ENCODE measurements around the gene FAAP20.

The FAAP20 gene

GRCh38 chr1:2194319-2194897 is at the start of gene FAAP20:
Gene FAAP20 (minus strand): TSS chr1:2194772. CDS start chr1:2194749, 23 bp downstream.
- DNase-seq, result peak; percentile 67

DNA sequence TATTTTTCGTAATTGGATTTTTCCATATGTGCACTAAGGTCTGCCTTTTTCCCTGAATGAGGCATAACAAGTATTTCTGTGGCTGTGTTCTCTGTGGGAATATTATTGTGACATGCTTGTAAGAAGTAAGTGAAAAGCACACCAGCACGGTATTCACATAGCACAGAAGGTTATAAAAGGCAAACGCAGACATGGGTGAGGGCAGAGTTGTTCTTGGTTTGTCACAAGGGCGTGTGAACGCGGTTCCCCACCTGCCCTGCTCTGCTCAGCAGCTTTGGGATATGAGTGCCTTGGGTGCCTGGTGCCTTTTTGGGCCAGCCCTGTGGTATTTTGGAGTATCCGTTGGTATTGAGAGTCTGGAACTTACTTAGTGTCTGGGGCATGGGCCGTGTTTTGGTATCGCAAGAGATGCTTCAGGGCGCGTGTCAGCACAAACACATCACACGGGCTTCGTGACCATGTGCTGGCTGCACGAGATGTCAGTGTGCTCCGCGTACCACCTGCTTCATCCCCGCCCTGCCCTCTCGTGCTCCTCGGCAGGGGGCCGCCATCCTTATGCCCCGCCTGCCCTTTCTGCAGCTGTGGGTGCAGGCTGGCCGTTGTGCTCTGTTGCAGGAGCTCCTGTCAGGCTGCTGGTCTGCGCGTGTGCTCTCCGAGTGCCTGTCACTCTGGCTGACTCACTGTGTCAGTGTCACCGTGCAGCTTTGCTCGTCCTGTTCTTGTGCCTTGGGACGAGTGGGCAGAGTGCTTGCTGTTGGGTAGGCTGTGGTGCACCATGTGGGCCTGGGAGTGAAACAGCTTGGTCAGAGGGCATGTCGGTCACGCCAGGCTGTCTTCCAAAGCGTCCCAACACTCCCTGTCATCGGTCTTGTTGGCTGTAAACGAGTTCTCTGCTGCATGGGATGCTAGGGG is 48.5 kb upstream of the FAAP20 start:
- no peak for DNase-seq

DNA sequence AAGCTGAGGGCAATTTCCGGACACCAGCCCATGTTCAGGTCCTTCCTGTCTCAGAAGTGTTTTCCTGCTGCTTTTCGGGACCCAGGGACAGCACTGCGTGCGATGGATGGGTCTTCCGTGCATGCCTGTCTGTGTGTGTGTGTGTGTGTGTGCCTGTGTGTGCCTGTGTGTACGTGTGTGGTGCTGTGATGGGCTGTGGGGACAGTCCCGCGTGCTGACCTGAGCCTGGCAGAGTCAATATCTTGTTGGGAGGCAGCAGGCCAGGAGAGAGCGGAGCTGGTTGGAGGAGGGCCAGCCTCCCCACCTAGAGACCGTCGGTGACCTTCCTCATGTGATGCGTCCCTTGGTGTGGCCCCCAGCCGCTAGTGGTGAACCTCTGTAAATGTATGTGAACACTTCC is 47.2 kb upstream of the FAAP20 start:
- DNase-seq, result no peak

GRCh38 chr1:2240270-2241156 is 45.9 kb upstream of the FAAP20 start:
- DNase-seq, result no peak

DNA sequence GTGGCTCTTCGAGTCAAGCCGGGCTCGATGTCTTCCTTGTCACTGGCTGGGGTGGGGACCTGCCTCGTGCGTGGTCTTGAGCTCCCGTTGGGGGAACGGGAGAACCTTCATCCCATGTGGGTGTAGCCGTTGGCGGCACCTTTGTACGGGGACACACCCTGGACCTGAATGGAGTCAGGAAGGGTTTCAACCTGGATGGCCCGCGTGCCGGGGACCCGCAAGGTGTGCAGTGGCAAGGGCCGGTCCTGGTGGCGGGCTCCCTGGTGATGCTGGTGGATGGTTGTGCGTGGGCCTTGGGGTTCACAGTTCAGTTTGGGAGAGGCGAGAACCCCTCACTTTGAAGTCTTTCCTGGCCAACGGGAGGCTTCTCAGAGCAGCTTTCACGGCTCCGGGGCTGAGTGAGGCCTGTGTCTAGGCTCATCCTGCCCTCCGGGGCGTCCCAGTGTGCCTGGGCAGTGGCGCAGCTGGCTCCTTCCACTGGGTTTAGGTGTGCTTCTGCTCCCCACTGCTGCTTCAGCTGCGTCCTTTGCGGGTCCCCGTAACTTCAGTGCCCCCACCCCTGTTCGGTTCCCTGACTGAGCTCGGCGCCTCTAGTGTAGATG is 44.9 kb upstream of the FAAP20 start:
- no peak for DNase-seq

- no peak for DNase-seq
Observed at GRCh38 chr1:2239013-2239370, 44.4 kb upstream of the FAAP20 start.

GRCh38 chr1:2238361-2239012 is 43.9 kb upstream of the FAAP20 start:
- no peak for DNase-seq

DNA sequence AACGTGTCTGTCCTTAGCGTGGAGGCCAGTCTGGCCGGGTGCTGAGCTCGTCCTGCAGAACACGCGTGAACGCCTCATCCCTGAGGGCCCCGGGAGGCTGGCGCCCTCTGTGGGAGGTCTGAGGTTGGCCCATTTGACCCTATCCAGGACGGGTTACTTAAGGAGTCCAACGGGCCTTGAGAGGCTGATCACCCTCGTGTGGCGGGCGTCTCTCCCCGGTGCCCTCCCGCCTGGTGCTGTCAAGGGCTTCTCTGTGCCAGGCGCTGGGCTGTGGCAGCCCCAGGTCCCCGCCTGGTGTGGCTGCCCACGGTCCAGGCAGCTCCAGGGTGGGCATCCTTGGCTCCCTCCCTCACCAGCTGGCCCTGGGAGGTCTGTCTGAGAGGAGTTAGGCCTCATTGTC is 43.2 kb upstream of the FAAP20 start:
- no peak for DNase-seq

DNA sequence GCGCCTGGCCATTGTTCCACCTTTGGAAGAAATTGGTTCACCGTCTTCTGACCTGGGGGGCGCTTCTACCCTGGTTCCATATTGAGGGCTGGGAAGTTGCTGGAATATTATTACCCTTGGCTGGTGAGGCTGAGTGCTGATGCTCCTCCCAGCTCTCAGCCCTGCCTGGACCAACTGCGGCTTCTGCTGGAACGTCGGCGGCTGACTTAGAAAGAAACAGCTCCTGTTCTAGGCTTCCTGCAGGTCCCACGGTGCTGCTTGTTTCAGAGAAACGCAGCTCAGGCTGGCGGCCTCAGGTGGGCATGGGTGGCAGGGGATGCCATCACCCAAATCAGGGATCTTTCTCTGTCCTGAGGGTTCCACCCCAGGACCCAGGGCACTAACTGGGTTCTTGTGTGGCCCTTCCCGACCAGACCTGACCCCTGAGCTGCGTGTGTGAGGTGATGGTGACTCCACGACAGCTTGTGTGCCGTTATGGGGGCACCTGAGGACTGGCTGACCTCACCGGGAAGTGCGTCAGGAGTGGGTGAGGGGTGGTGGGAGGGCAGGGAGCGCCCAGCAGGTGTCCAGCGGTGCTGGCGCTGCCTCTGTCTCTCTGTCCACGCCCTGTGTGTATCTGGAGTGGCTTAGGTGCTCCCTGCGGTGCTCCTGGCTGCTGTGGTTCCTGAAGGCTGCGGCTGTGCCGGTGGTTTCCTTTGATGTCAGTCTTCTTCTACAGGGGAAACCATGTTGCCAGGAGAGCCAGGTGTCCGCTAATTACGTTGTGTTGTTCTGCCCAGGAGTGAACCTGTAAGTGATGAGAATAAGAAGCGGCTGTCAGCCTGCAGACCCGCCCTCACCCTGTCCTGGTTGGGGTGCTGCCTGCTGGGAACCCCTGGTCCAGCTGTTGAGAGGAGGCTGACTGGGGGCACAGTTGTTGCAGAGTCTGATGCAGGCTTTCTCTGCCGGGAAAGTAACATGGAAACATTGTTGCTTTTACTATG is 42.4 kb upstream of the FAAP20 start:
- no peak for DNase-seq

DNA sequence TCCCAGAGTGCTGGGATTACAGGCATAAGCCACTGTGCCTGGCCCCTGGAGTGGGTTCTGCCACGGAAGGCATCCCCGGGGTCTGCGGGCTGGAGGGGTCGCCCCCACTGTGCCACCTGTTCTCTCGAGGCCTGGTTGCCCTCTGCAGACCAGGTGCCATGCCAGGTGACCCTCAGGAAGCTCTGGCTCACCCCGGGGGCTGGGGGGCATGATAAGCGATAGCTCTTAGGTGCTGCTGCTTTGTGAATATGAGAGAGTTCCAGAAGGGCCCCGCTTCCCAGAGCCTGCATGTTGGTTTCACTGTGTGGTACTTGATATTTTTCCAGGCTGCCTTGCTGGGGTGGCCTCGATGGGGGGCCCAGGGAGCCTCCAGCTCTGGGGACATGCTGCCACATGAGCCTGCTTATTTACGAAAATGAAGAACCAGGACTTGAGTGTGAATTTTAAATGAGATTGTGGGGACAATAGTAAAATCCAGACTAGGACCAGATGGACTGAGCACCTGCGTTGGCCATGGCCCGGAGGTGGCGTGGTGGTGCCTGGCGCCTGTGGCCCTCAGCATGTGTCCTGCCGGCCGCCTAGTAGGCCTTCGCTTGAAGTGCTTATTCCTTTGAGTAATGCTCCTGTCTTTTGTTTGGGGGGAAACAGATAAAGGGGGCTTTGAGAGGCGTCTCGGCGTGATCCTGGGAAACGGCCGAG is 40.9 kb upstream of the FAAP20 start:
- no peak for DNase-seq

DNA sequence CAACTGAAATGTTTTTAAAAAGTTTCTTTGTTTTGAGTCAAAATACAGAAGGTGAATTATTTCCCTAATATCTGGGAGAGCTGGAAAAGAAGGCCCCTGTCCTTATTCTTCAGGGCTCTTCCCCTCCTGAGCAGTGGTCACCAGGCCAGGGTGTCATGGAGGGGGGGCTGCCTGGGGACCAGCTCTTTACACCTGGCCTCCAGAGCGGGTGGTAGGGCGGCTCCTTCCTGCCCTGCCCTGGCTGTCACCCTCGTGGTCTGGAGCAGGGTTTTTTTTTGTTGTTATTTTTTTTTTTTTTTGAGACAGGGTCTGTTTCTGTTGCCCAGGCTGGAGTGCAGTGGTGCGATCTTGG is 40.2 kb upstream of the FAAP20 start:
- DNase-seq, result no peak

- DNase-seq, result peak; percentile 35
Observed at GRCh38 chr1:2233997-2234761, 39.6 kb upstream of the FAAP20 start.

GRCh38 chr1:2233468-2233867 is 38.9 kb upstream of the FAAP20 start:
- DNase-seq, result no peak

DNA sequence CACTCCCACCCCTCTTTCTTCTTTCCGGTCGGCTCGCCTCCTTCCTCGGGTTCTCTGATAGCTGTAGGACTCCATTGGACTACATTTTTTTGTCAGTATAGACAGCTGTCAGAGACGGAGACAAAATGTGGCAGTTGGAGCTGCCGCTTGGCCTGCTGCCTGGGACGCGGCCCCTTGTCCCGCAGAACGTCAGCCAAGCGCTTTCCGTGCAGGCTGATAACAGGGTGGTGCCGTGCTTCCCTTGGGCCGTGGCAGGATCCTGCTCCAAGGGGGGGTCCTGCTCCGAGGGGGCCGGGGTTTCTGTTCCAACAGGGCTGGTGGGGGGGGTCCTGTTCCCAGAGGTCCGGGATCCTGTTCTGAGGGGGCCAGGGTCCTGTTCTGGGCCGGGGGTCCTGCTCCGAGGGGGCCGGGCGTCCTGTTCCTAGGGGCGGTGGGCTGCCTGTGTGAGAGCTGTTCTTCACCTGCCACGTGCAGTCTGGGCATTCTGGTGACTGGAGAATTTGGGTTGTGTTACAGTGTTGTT is 38.4 kb upstream of the FAAP20 start:
- no peak for DNase-seq

- no peak for DNase-seq
Observed at GRCh38 chr1:2232255-2232915, 37.8 kb upstream of the FAAP20 start.

- peak; percentile 66 for DNase-seq
Observed at GRCh38 chr1:2231532-2232254, 37.1 kb upstream of the FAAP20 start.

GRCh38 chr1:2230781-2231531 is 36.4 kb upstream of the FAAP20 start:
- peak; percentile 33 for DNase-seq
